GM19438 (cell line): Measurements from ENCODE around the gene SRRM4.

ENCODE experiments used
- ATAC-seq: cut with Tn5 transposase; IDR thresholded peaks from one replicate; pipeline ENCODE4 v1.9.1; 2021; ENCODE audit warnings: low read depth; ENCODE audit not compliant: unreplicated experiment

SRRM4 gene

GRCh38 chr12:119157528-119157927 is 176.2 kb downstream of the SRRM4 start:
- no peak for ATAC-seq

- ATAC-seq: no peak
Measured at GRCh38 chr12:119157978-119158377, 176.6 kb downstream of the SRRM4 start.

GRCh38 chr12:119158402-119158801 is 177.1 kb downstream of the SRRM4 start:
- no peak for ATAC-seq

GRCh38 chr12:119159844-119160243 is 178.5 kb downstream of the SRRM4 start:
- no peak for ATAC-seq

GRCh38 chr12:119167902-119168301 is 186.6 kb downstream of the SRRM4 start:
- no peak for ATAC-seq

GRCh38 chr12:119168721-119169120 is 187.4 kb downstream of the SRRM4 start:
- ATAC-seq: no peak

GRCh38 chr12:119169150-119169549 is 187.8 kb downstream of the SRRM4 start:
- no peak for ATAC-seq

- no peak for ATAC-seq
Measured at GRCh38 chr12:119171291-119171690, 189.9 kb downstream of the SRRM4 start.

- ATAC-seq: no peak
Measured at GRCh38 chr12:119171691-119172425, 190.5 kb downstream of the SRRM4 start.

GRCh38 chr12:119175081-119175480 is 193.7 kb downstream of the SRRM4 start:
- no peak for ATAC-seq

GRCh38 chr12:119176267-119177055 is 195.1 kb downstream of the SRRM4 start:
- no peak for ATAC-seq

GRCh38 chr12:119177056-119177325 is 195.7 kb downstream of the SRRM4 start:
- ATAC-seq: no peak

- ATAC-seq: no peak
Measured at GRCh38 chr12:119177724-119178380, 196.5 kb downstream of the SRRM4 start.

GRCh38 chr12:119178544-119179334 is 197.4 kb downstream of the SRRM4 start, which contains the start of gene HSPB8:
Gene HSPB8, plus strand, starts transcription at chr12:119178931. Its CDS starts 382 bp downstream, at chr12:119179313.
- no peak for ATAC-seq

GRCh38 chr12:119179335-119180021 is 198.1 kb downstream of the SRRM4 start:
- ATAC-seq: no peak

GRCh38 chr12:119180380-119181040 is 199.2 kb downstream of the SRRM4 start:
- no peak for ATAC-seq

GRCh38 chr12:119181202-119181601 is 199.9 kb downstream of the SRRM4 start:
- ATAC-seq: no peak

GRCh38 chr12:119181944-119182343 is 200.6 kb downstream of the SRRM4 start:
- no peak for ATAC-seq

GRCh38 chr12:119182701-119183493 is 201.6 kb downstream of the SRRM4 start:
- no peak for ATAC-seq
